HEK293T (cell line): ENCODE measurements around the gene PIP5K1B.

Experiments used
- CTCF ChIA-PET: fragments of 350-600 bp; formaldehyde crosslinking; extraction: SDS; loops from one replicate; lab custom pipeline; 2021; ENCODE audit warnings: antibody characterized with exemption, inconsistent platforms; lab: Yijun Ruan, JAX
- POLR2A ChIA-PET: fragments of 350-600 bp; formaldehyde crosslinking; extraction: SDS; loops from one replicate; lab custom pipeline; 2020; ENCODE audit warnings: antibody characterized with exemption, inconsistent platforms; lab: Yijun Ruan, JAX
- DNase-seq: peaks from one replicate; pipeline ENCODE4 v3.0.0; 2012; ENCODE audit warnings: mixed read lengths; ENCODE audit errors: extremely low spot score
- ARNT ChIP-seq: fragments of 450-650 bp; IDR thresholded peaks from 2 replicates; pipeline ENCODE4 v1.6.1; 2017; ENCODE audit warnings: mild to moderate bottlenecking
- BHLHE40 ChIP-seq: fragments of 450-650 bp; IDR thresholded peaks from 2 replicates; pipeline ENCODE4 v1.6.1; 2016; ENCODE audit warnings: mild to moderate bottlenecking, moderate library complexity, borderline replicate concordance
- CTBP1 ChIP-seq: fragments of 450-650 bp; IDR thresholded peaks from 2 replicates; pipeline ENCODE4 v1.6.1; 2016; ENCODE audit warnings: borderline replicate concordance
- ELF4 ChIP-seq: fragments of 450-650 bp; IDR thresholded peaks from 2 replicates; pipeline ENCODE4 v1.6.1; 2017; ENCODE audit warnings: antibody characterized with exemption
- FOXA1 ChIP-seq: fragments of 450-650 bp; IDR thresholded peaks from 2 replicates; pipeline ENCODE4 v1.6.1; 2016; ENCODE audit warnings: mild to moderate bottlenecking
- FOXK2 ChIP-seq: fragments of 450-650 bp; IDR thresholded peaks from 2 replicates; pipeline ENCODE4 v1.6.1; 2016; ENCODE audit warnings: mild to moderate bottlenecking
- FOXM1 ChIP-seq: fragments of 450-650 bp; IDR thresholded peaks from 2 replicates; pipeline ENCODE4 v1.6.1; 2017; ENCODE audit warnings: mild to moderate bottlenecking, borderline replicate concordance
- HDGF ChIP-seq: fragments of 450-650 bp; IDR thresholded peaks from 2 replicates; pipeline ENCODE4 v1.6.1; 2017; ENCODE audit warnings: antibody characterized with exemption, borderline replicate concordance
- L3MBTL2 ChIP-seq: fragments of 450-650 bp; conservative IDR thresholded peaks from 2 replicates; pipeline ENCODE4 v1.6.1; 2016; ENCODE audit warnings: mild to moderate bottlenecking
- LEF1 ChIP-seq: fragments of 450-650 bp; IDR thresholded peaks from 2 replicates; pipeline ENCODE4 v1.6.1; 2017; ENCODE audit warnings: mild to moderate bottlenecking, borderline replicate concordance
- NFRKB ChIP-seq: fragments of 450-650 bp; IDR thresholded peaks from 2 replicates; pipeline ENCODE4 v1.6.1; 2016; ENCODE audit warnings: mild to moderate bottlenecking, moderate library complexity
- PKNOX1 ChIP-seq: fragments of 450-650 bp; IDR thresholded peaks from 2 replicates; pipeline ENCODE4 v1.6.1; 2016
- SP1 ChIP-seq: fragments of 450-650 bp; IDR thresholded peaks from 2 replicates; pipeline ENCODE4 v1.6.1; 2017
- SUZ12 ChIP-seq: fragments of 450-650 bp; IDR thresholded peaks from 2 replicates; pipeline ENCODE4 v1.6.1; 2016; ENCODE audit warnings: mild to moderate bottlenecking
- TARDBP ChIP-seq: fragments of 450-650 bp; IDR thresholded peaks from 2 replicates; pipeline ENCODE4 v1.6.1; 2016
- ZNF384 ChIP-seq: fragments of 450-650 bp; IDR thresholded peaks from 2 replicates; pipeline ENCODE4 v1.6.1; 2016

Gene PIP5K1B

GRCh38 chr9:68719847-68720246 lies 14.8 kb downstream of the PIP5K1B start:
- no peak for TF ChIP-seq FOXM1
- no peak for TF ChIP-seq ZNF384
- TF ChIP-seq HDGF = no peak
- no peak for DNase-seq
- ChIA-PET POLR2A (no interaction called here), CTCF (no interaction called here)

GRCh38 chr9:68720656-68721313 lies 15.7 kb downstream of the PIP5K1B start:
- ChIA-PET POLR2A (no interaction called here), CTCF (no interaction called here)
- TF ChIP-seq ZNF384 (no peak), HDGF (no peak), FOXM1 (no peak), PKNOX1 (no peak), SUZ12 (no peak), L3MBTL2 (no peak), ELF4 (no peak), NFRKB (no peak), FOXA1 (no peak), TARDBP (no peak), LEF1 (no peak), CTBP1 (no peak), FOXK2 (no peak)
- DNase-seq = no peak

- ChIA-PET POLR2A (no interaction called here), CTCF (no interaction called here)
- no peak for DNase-seq
- no peak for TF ChIP-seq PKNOX1
- TF ChIP-seq ZNF384 = no peak
- TF ChIP-seq HDGF = no peak
- no peak for TF ChIP-seq FOXK2
- TF ChIP-seq BHLHE40 = no peak
- no peak for TF ChIP-seq ELF4
- no peak for TF ChIP-seq SUZ12
- TF ChIP-seq LEF1 = no peak
Measured at GRCh38 chr9:68721666-68722330, 16.8 kb downstream of the PIP5K1B start.

GRCh38 chr9:68725070-68725469 lies 20.0 kb downstream of the PIP5K1B start:
- ChIA-PET POLR2A (no interaction called here), CTCF (no interaction called here)
- no peak for DNase-seq
- TF ChIP-seq FOXK2 (no peak), CTBP1 (no peak), SP1 (no peak), BHLHE40 (no peak), HDGF (no peak), NFRKB (no peak)

GRCh38 chr9:68726489-68726888 lies 21.4 kb downstream of the PIP5K1B start:
- ChIA-PET POLR2A (no interaction called here), CTCF (no interaction called here)
- TF ChIP-seq CTBP1 (no peak), L3MBTL2 (no peak), ARNT (no peak), ELF4 (no peak), SP1 (no peak), FOXM1 (no peak), HDGF (no peak), FOXA1 (no peak)
- no peak for DNase-seq

GRCh38 chr9:68727636-68728035 lies 22.6 kb downstream of the PIP5K1B start:
- POLR2A ChIA-PET = no interaction called here
- no peak for DNase-seq
- TF ChIP-seq ZNF384 (no peak), FOXA1 (no peak), TARDBP (no peak), LEF1 (no peak), HDGF (no peak), FOXM1 (no peak), FOXK2 (no peak), NFRKB (no peak), ARNT (no peak), BHLHE40 (no peak), ELF4 (no peak), L3MBTL2 (no peak), CTBP1 (no peak), SP1 (no peak)
- CTCF ChIA-PET = no interaction called here

- TF ChIP-seq PKNOX1 = no peak
- TF ChIP-seq FOXA1 = no peak
- TF ChIP-seq NFRKB = no peak
- no peak for TF ChIP-seq TARDBP
- no peak for TF ChIP-seq L3MBTL2
- TF ChIP-seq HDGF = no peak
- TF ChIP-seq LEF1 = no peak
- TF ChIP-seq FOXM1 = no peak
- TF ChIP-seq SP1 = no peak
- TF ChIP-seq BHLHE40 = no peak
- no peak for TF ChIP-seq ELF4
- TF ChIP-seq SUZ12 = no peak
- no peak for TF ChIP-seq FOXK2
- TF ChIP-seq CTBP1 = no peak
- no peak for TF ChIP-seq ZNF384
- no peak for DNase-seq
- ChIA-PET CTCF (no interaction called here), POLR2A (no interaction called here)
Measured at GRCh38 chr9:68728731-68729130, 23.7 kb downstream of the PIP5K1B start.
